Progenitor cell of endocrine pancreas (in vitro differentiated cells): Measurements from ENCODE around the gene MSI2. TPM values are rescaled to one million over a fixed set of nuclear protein-coding genes. Genes with fewer than 3 reads are reported as not detected.

Experiments
- DNase-seq: peaks from one replicate; pipeline ENCODE4 v3.0.0; 2021; ENCODE audit warnings: low spot score; ENCODE audit not compliant: unreplicated experiment
- H3K27ac Mint-ChIP-seq: 2 replicates; pipeline ENCODE4 v1.8.0; 2021; ENCODE audit warnings: mild to moderate bottlenecking, moderate library complexity, mixed read lengths
- H3K27me3 Mint-ChIP-seq: 2 replicates; pipeline ENCODE4 v1.8.0; 2021; ENCODE audit warnings: mixed read lengths
- H3K36me3 Mint-ChIP-seq: 2 replicates; pipeline ENCODE4 v1.8.0; 2022; ENCODE audit warnings: mixed read lengths; ENCODE audit not compliant: insufficient read depth
- H3K4me1 Mint-ChIP-seq: 2 replicates; pipeline ENCODE4 v1.8.0; 2021; ENCODE audit warnings: low read depth, mixed read lengths
- H3K4me3 Mint-ChIP-seq: 2 replicates; pipeline ENCODE4 v1.8.0; 2021; ENCODE audit warnings: low read depth, mild to moderate bottlenecking, moderate library complexity, mixed read lengths
- H3K9me3 Mint-ChIP-seq: 2 replicates; pipeline ENCODE4 v1.8.0; 2021; ENCODE audit warnings: low read depth, mixed read lengths
- total RNA-seq: library from RNA; stranded (reverse); gene quantifications from 2 replicates; pipeline ENCODE4 v1.2.1, GENCODE V29; 2021
- TF ChIP-seq, protein P1 (sequence below): fragments of 200-600 bp; sonication (generic); IDR thresholded peaks from one replicate; pipeline ENCODE4 v1.5.0; 2021; ENCODE audit warnings: antibody characterized with exemption, mild to moderate bottlenecking; ENCODE audit not compliant: unreplicated experiment

MSI2 gene
- total RNA-seq, 1 donor from 2014 or later = 164 TPM

DNA sequence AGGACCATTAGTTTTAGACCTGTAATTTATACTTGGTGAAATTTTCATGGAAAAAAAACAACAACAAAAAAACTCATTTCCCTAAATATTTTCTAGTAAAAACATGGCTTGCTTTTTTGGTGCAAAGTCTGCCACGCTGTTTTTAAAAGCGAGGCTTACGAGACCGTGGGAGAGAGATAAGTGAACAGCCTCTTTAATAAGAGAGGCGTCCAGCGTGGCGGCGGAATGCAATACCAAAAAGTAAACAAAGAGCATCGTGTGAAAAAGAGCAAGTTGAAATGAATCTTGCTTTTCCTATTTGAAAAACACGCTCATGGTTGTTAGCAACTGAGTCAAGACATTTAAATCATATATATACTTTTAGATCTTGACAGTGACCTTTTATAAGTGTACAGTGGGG lies 10.5 kb upstream of the MSI2 start:
- Mint-ChIP-seq H3K27ac (no peak overlapping the region), H3K36me3 (no peaks in the 10 kb centered on the region), H3K4me1 (no peaks in the 10 kb centered on the region), H3K4me3 (no peak overlapping the region), H3K27me3 (peaks cover 10% of the 10 kb centered on the region), H3K9me3 (peaks cover 9% of the 10 kb centered on the region)
- TF ChIP-seq, protein P1, sequence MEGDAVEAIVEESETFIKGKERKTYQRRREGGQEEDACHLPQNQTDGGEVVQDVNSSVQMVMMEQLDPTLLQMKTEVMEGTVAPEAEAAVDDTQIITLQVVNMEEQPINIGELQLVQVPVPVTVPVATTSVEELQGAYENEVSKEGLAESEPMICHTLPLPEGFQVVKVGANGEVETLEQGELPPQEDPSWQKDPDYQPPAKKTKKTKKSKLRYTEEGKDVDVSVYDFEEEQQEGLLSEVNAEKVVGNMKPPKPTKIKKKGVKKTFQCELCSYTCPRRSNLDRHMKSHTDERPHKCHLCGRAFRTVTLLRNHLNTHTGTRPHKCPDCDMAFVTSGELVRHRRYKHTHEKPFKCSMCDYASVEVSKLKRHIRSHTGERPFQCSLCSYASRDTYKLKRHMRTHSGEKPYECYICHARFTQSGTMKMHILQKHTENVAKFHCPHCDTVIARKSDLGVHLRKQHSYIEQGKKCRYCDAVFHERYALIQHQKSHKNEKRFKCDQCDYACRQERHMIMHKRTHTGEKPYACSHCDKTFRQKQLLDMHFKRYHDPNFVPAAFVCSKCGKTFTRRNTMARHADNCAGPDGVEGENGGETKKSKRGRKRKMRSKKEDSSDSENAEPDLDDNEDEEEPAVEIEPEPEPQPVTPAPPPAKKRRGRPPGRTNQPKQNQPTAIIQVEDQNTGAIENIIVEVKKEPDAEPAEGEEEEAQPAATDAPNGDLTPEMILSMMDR = no peak
- DNase-seq = no peak

DNA sequence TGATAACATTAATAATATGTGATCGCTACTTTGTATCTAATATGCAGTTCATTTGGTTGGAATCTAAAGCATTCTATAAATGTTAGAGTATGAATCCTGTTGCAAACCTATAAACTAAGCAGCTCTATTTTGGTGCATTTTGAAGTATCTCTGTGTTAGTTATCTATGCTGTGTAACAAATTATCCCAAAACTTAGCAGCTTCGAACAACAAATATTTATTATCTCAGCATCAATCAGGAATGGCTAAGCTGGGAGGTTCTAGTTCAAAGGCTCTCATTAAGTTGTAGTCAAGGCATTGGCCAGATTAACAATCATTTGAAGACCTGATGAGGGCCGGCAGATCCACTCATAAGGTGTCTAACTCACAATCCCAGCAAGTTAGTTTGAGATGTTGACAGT lies 10.1 kb upstream of the MSI2 start:
- peaks cover 14% of the 10 kb centered on the region for H3K9me3 Mint-ChIP-seq
- no peak overlapping the region for H3K27ac Mint-ChIP-seq
- TF ChIP-seq, protein P1 = no peak
- peaks cover 2% of the 10 kb centered on the region for H3K36me3 Mint-ChIP-seq
- H3K4me3 Mint-ChIP-seq = no peak overlapping the region
- H3K4me1 Mint-ChIP-seq = no peaks in the 10 kb centered on the region
- H3K27me3 Mint-ChIP-seq = peaks cover 8% of the 10 kb centered on the region
- no peak for DNase-seq

DNA sequence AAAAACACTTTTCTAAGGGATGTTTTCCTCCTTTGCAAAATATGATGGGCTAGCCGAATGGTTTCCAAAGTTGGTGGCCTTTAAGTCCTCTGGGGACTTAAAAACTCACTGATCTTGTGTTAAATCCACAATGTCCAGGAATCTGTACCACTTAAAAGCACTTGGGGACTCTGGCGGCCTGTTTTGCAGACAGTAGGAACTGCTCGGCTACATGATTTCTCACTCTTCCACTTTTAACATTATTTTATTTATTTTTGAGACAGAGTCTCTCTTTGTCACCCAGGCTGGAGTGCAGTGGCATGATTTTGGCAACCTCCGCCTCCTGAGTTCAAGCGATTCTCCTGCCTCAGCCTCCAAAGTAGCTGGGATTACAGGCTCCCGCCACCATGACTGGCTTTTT lies 9.1 kb upstream of the MSI2 start:
- Mint-ChIP-seq H3K36me3 (peaks cover 4% of the 10 kb centered on the region), H3K4me1 (no peaks in the 10 kb centered on the region), H3K9me3 (peaks cover 18% of the 10 kb centered on the region)

DNA sequence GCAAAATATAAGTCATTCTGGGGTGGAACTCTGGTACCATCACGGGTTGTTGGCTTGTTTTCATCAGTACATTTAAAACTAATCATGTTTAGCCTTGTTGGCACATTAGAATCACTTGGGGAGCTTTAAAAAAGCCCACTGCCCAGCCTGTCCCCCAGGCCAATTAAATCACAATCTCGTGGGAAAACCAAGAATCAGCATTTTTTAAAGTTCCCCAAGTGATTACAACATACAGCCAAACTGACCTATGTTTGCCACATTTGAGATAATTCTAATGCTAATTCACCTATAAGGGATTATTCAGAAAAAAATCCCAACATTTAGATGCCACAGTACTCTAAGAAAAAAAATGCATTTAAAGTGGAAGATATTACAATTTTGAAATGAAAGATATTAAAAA lies 8.4 kb upstream of the MSI2 start:
- Mint-ChIP-seq H3K4me3 (no peak overlapping the region), H3K9me3 (peaks cover 18% of the 10 kb centered on the region), H3K4me1 (no peaks in the 10 kb centered on the region)

More for the DNA sequence above, 9.1 kb upstream of the MSI2 start:
- Mint-ChIP-seq H3K27ac (no peak overlapping the region), H3K27me3 (peaks cover 3% of the 10 kb centered on the region), H3K4me3 (no peak overlapping the region)
- TF ChIP-seq, protein P1 = no peak
- no peak for DNase-seq

DNA sequence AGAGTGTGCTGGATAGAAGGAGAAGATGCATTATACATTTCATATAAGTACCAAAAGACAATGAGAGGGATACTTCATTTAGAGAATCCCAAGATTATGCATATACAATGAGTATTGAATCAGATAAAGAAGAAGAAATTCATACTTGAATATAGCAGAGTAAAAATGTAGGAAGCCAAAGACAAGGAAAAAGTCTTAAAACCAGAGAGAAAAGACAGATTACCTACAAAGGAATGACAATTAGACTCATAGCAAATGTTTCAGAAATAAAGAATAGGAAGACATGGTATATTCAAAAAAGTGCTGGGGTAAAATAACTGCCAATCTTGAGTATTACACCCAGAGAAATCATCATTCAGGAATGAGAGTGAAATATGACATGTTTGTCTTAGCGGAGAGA lies 6.8 kb upstream of the MSI2 start:
- peaks cover 18% of the 10 kb centered on the region for H3K9me3 Mint-ChIP-seq
- no peaks in the 10 kb centered on the region for H3K27me3 Mint-ChIP-seq
- H3K4me1 Mint-ChIP-seq = peaks cover 1% of the 10 kb centered on the region
- no peak overlapping the region for H3K4me3 Mint-ChIP-seq
- no peak overlapping the region for H3K27ac Mint-ChIP-seq
- no peak for DNase-seq
- TF ChIP-seq, protein P1 = no peak
- H3K36me3 Mint-ChIP-seq = peaks cover 4% of the 10 kb centered on the region

More for the DNA sequence above, 8.4 kb upstream of the MSI2 start:
- DNase-seq = no peak
- H3K36me3 Mint-ChIP-seq = peaks cover 4% of the 10 kb centered on the region
- TF ChIP-seq, protein P1 = no peak
- peaks cover 2% of the 10 kb centered on the region for H3K27me3 Mint-ChIP-seq
- H3K27ac Mint-ChIP-seq = no peak overlapping the region
